Neuronal stem cell (in vitro differentiated cells): ENCODE measurements around the gene TAF4.

Source experiments
- DNase-seq: peaks from one replicate; pipeline ENCODE4 v3.0.0-alpha.2; 2013; ENCODE audit warnings: low spot score
- H2AFZ ChIP-seq: one replicate; pipeline ENCODE4 v1.6.1; 2013; ENCODE audit warnings: mild to moderate bottlenecking, low read length, inconsistent platforms
- H2AK5ac ChIP-seq: 2 replicates; pipeline ENCODE4 v1.6.1; 2013; ENCODE audit warnings: low read depth, mild to moderate bottlenecking, inconsistent platforms, low read length, moderate library complexity, mixed read lengths
- H2BK120ac ChIP-seq: 2 replicates; pipeline ENCODE4 v1.6.1; 2013; ENCODE audit warnings: low read depth, mild to moderate bottlenecking, inconsistent platforms, low read length, moderate library complexity, mixed read lengths
- H2BK12ac ChIP-seq: one replicate; pipeline ENCODE4 v1.6.1; 2013; ENCODE audit warnings: low read length, inconsistent platforms
- H2BK15ac ChIP-seq: 2 replicates; pipeline ENCODE4 v1.6.1; 2013; ENCODE audit warnings: mild to moderate bottlenecking, low read length, inconsistent platforms, mixed read lengths
- H2BK5ac ChIP-seq: one replicate; pipeline ENCODE4 v1.6.1; 2013; ENCODE audit warnings: inconsistent platforms, mild to moderate bottlenecking, low read length, moderate library complexity
- H3K14ac ChIP-seq: one replicate; pipeline ENCODE4 v1.6.1; 2013; ENCODE audit warnings: low read length, inconsistent platforms
- H3K18ac ChIP-seq: 2 replicates; pipeline ENCODE4 v1.6.1; 2013; ENCODE audit warnings: low read length, inconsistent platforms
- H3K23ac ChIP-seq: 2 replicates; pipeline ENCODE4 v1.6.1; 2013; ENCODE audit warnings: low read depth, mild to moderate bottlenecking, mixed read lengths, low read length, inconsistent platforms; ENCODE audit not compliant: poor library complexity
- H3K27ac ChIP-seq: replicated peaks from 3 replicates; pipeline ENCODE4 v1.5.1; 2013; ENCODE audit warnings: low read length, inconsistent platforms
- H3K27me3 ChIP-seq, 3 experiments: 2 replicates each; pipeline ENCODE4 v1.6.1; 2013; ENCODE audit warnings: low read length in 3 of 3, mild to moderate bottlenecking in 2 of 3, inconsistent platforms in 1 of 3, low read depth in 1 of 3, mixed read lengths in 1 of 3, moderate library complexity in 1 of 3; ENCODE audit not compliant: control insufficient read depth in 3 of 3, insufficient read depth in 3 of 3
- H3K36me3 ChIP-seq, 2 donors: replicated peaks in 1 of 2; 2 replicates each; pipeline ENCODE4 v1.6.1; 2013; ENCODE audit warnings: low read length in 2 of 2; ENCODE audit not compliant: control insufficient read depth in 2 of 2, insufficient read depth in 2 of 2
- H3K4ac ChIP-seq: 2 replicates; pipeline ENCODE4 v1.6.1; 2013; ENCODE audit warnings: inconsistent platforms, mild to moderate bottlenecking, low read length, moderate library complexity
- H3K4me1 ChIP-seq, 2 donors: 1 replicate in 1 of 2; 2 replicates in 1 of 2; pipeline ENCODE4 v1.6.1; 2013; ENCODE audit warnings: low read length in 2 of 2, low read depth in 1 of 2; ENCODE audit not compliant: control insufficient read depth in 2 of 2, insufficient read depth in 1 of 2
- H3K4me2 ChIP-seq: one replicate; pipeline ENCODE4 v1.6.1; 2013; ENCODE audit warnings: mild to moderate bottlenecking, low read length, inconsistent platforms; ENCODE audit not compliant: insufficient read depth, poor library complexity, severe bottlenecking
- H3K4me3 ChIP-seq, 2 donors: 2 replicates each; pipeline ENCODE4 v1.5.1; 2013; ENCODE audit warnings: low read length in 2 of 2, mild to moderate bottlenecking in 2 of 2, inconsistent platforms in 1 of 2, moderate library complexity in 1 of 2
- H3K79me1 ChIP-seq: one replicate; pipeline ENCODE4 v1.6.1; 2013; ENCODE audit warnings: low read depth, mild to moderate bottlenecking, inconsistent platforms, low read length, moderate library complexity
- H3K9ac ChIP-seq: one replicate; pipeline ENCODE4 v1.6.1; 2013; ENCODE audit warnings: mild to moderate bottlenecking, low read depth, low read length, inconsistent platforms; ENCODE audit not compliant: poor library complexity
- H3K9me3 ChIP-seq, 2 donors: replicated peaks in 1 of 2; 2 replicates each; pipeline versions ENCODE3 to v1.6.1; 2013; ENCODE audit warnings: low read length in 2 of 2, mild to moderate bottlenecking in 2 of 2, inconsistent platforms in 1 of 2, low read depth in 1 of 2, mixed read lengths in 1 of 2, moderate library complexity in 1 of 2; ENCODE audit not compliant: control insufficient read depth in 2 of 2, insufficient read depth in 1 of 2
- H4K8ac ChIP-seq: one replicate; pipeline ENCODE4 v1.6.1; 2013; ENCODE audit warnings: low read depth, mild to moderate bottlenecking, inconsistent platforms, low read length, moderate library complexity
- H4K91ac ChIP-seq: one replicate; pipeline ENCODE4 v1.6.1; 2013; ENCODE audit warnings: low read length, low read depth, mild to moderate bottlenecking, inconsistent platforms; ENCODE audit not compliant: poor library complexity
- WGBS, 2 donors: extraction: QIAGEN DNeasy Blood & Tissue Kit; methylation state at CpG; one replicate each; pipeline ENCODE4 v1.1.7; 2013; ENCODE audit warnings: missing lambda C conversion rate in 2 of 2, mixed read lengths in 1 of 2; ENCODE audit not compliant: insufficient read length in 2 of 2, insufficient replicate concordance in 1 of 2; ENCODE audit errors: extremely low coverage in 2 of 2; 5-methylcytosine and 5-hydroxymethylcytosine counted together

Gene TAF4

GRCh38 chr20:61976263-61976643 lies 89.4 kb downstream of the TAF4 start:
- Histone ChIP-seq H4K91ac (no peak overlapping the region), H3K9ac (peak overlapping the region; percentile 67), H4K8ac (peak overlapping the region; percentile 52), H3K9me3 (peaks cover 0 to 8% of the 10 kb centered on the region in 2 donors), H3K4me1 (peaks cover 2 to 19% of the 10 kb centered on the region in 2 donors), H3K27me3 (no peaks in the 10 kb centered on the region), H3K27ac (peak overlapping the region; percentile 82), H2BK120ac (no peak overlapping the region), H2BK15ac (no peak overlapping the region), H2AFZ (no peak overlapping the region), H3K4me3 (no peak overlapping the region), H3K18ac (peak overlapping the region; percentile 88), H2BK5ac (peak overlapping the region; percentile 26), H3K23ac (no peak overlapping the region), H2AK5ac (peak overlapping the region; percentile 71), H3K36me3 (peaks cover 17 to 60% of the 10 kb centered on the region in 2 donors), H3K79me1 (peaks cover 14% of the 10 kb centered on the region), H3K14ac (peak overlapping the region; percentile 77), H2BK12ac (no peak overlapping the region), H3K4ac (no peak overlapping the region), H3K4me2 (no peak overlapping the region)
- no CpG with 5 or more reads among the region's 9 CpGs for WGBS, 2 donors
- DNase-seq, result no peak

GRCh38 chr20:61975407-61976129 lies 90.1 kb downstream of the TAF4 start:
- peaks cover 0 to 8% of the 10 kb centered on the region in 2 donors for H3K9me3 ChIP-seq
- H2BK120ac ChIP-seq, result no peak overlapping the region
- no peak overlapping the region for H2BK5ac ChIP-seq
- peaks cover 2 to 15% of the 10 kb centered on the region in 2 donors for H3K4me1 ChIP-seq
- no peak overlapping the region for H2BK15ac ChIP-seq
- no peak for DNase-seq
- H3K9ac ChIP-seq, result no peak overlapping the region
- H3K4me3 ChIP-seq, result no peak overlapping the region
- H3K36me3 ChIP-seq, result peaks cover 17 to 59% of the 10 kb centered on the region in 2 donors
- no peak overlapping the region for H3K23ac ChIP-seq
- no peak overlapping the region for H4K91ac ChIP-seq
- no peak overlapping the region for H2AFZ ChIP-seq
- H4K8ac ChIP-seq, result no peak overlapping the region
- no CpG with 5 or more reads among the region's 11 CpGs for WGBS, 2 donors
- no peak overlapping the region for H3K4me2 ChIP-seq
- H2AK5ac ChIP-seq, result no peak overlapping the region
- no peak overlapping the region for H3K18ac ChIP-seq
- H3K4ac ChIP-seq, result no peak overlapping the region
- no peak overlapping the region for H2BK12ac ChIP-seq
- H3K27ac ChIP-seq, result peak overlapping the region; percentile 82
- H3K79me1 ChIP-seq, result peaks cover 13% of the 10 kb centered on the region
- H3K27me3 ChIP-seq, result no peaks in the 10 kb centered on the region
- no peak overlapping the region for H3K14ac ChIP-seq

- Histone ChIP-seq H3K9ac (peak overlapping the region; percentile 24), H3K4me2 (no peak overlapping the region), H3K4me1 (peaks cover 2 to 15% of the 10 kb centered on the region in 2 donors), H4K91ac (no peak overlapping the region), H2BK12ac (no peak overlapping the region), H3K9me3 (peaks cover 0 to 8% of the 10 kb centered on the region in 2 donors), H3K27ac (peak overlapping the region; percentile 13), H3K4ac (no peak overlapping the region), H3K27me3 (no peaks in the 10 kb centered on the region), H2BK15ac (no peak overlapping the region), H4K8ac (no peak overlapping the region), H3K4me3 (peak overlapping the region in 1 of 2 donors; percentile 13), H2AK5ac (peak overlapping the region; percentile 94), H3K18ac (peak overlapping the region; percentile 13), H3K23ac (peak overlapping the region; percentile 25), H3K36me3 (peaks cover 17 to 54% of the 10 kb centered on the region in 2 donors), H2BK5ac (peak overlapping the region; percentile 53), H2BK120ac (no peak overlapping the region), H3K14ac (peak overlapping the region; percentile 89), H2AFZ (no peak overlapping the region), H3K79me1 (peaks cover 9% of the 10 kb centered on the region)
- no CpG with 5 or more reads among the region's 14 CpGs for WGBS, 2 donors
- no peak for DNase-seq
Observed at GRCh38 chr20:61974357-61974665, 91.4 kb downstream of the TAF4 start.

- Histone ChIP-seq H2AFZ (no peak overlapping the region), H3K18ac (peak overlapping the region; percentile 64), H4K91ac (no peak overlapping the region), H3K4me3 (peak overlapping the region in 1 of 2 donors; percentile 13), H3K27ac (peak overlapping the region; percentile 13), H3K4me1 (peaks cover 2 to 15% of the 10 kb centered on the region in 2 donors), H3K4ac (no peak overlapping the region), H3K9me3 (peaks cover 0 to 8% of the 10 kb centered on the region in 2 donors), H2BK15ac (no peak overlapping the region), H3K36me3 (peaks cover 17 to 54% of the 10 kb centered on the region in 2 donors), H2BK5ac (peak overlapping the region; percentile 53), H3K79me1 (peaks cover 9% of the 10 kb centered on the region), H2BK120ac (no peak overlapping the region), H2BK12ac (peak overlapping the region; percentile 41), H3K4me2 (no peak overlapping the region), H2AK5ac (peak overlapping the region; percentile 94), H4K8ac (peak overlapping the region; percentile 43), H3K9ac (no peak overlapping the region), H3K14ac (peak overlapping the region; percentile 89), H3K23ac (peak overlapping the region; percentile 25), H3K27me3 (no peaks in the 10 kb centered on the region)
- DNase-seq, result no peak
- no CpG with 5 or more reads among the region's 25 CpGs for WGBS, 2 donors
Observed at GRCh38 chr20:61973515-61974356, 91.9 kb downstream of the TAF4 start.
